ENCODE measurements around the gene RYR3. TPM values are rescaled to one million over a fixed set of nuclear protein-coding genes. Genes with fewer than 3 reads are reported as not detected.

The RYR3 gene
- total RNA-seq, 1 experiment from 2014 or later = under 0.01 TPM

GRCh38 chr15:33700695-33701303 lies 390.0 kb downstream of the RYR3 start:
- peak; percentile 69 for DNase-seq (ENCODE audit: low read depth)

- DNase-seq (ENCODE audit: low read depth) = no peak
These were observed 390.5 kb downstream of the RYR3 start for GRCh38 chr15:33701304-33701696.

GRCh38 chr15:33706173-33706572 lies 395.4 kb downstream of the RYR3 start:
- DNase-seq (ENCODE audit: low read depth) = no peak

- no peak for DNase-seq (ENCODE audit: low read depth)
These were observed 400.0 kb downstream of the RYR3 start for GRCh38 chr15:33710748-33711147.

GRCh38 chr15:33716025-33716424 lies 405.3 kb downstream of the RYR3 start:
- DNase-seq (ENCODE audit: low read depth) = no peak

GRCh38 chr15:33720952-33721351 lies 410.2 kb downstream of the RYR3 start:
- DNase-seq (ENCODE audit: low read depth) = peak; percentile 72

- peak; percentile 66 for DNase-seq (ENCODE audit: low read depth)
These were observed 411.4 kb downstream of the RYR3 start for GRCh38 chr15:33722005-33722672.

GRCh38 chr15:33722673-33723015 lies 411.9 kb downstream of the RYR3 start:
- DNase-seq (ENCODE audit: low read depth) = no peak

- no peak for DNase-seq (ENCODE audit: low read depth)
These were observed 413.7 kb downstream of the RYR3 start for GRCh38 chr15:33724321-33725036.

GRCh38 chr15:33729653-33730052 lies 418.9 kb downstream of the RYR3 start:
- peak; percentile 21 for DNase-seq (ENCODE audit: low read depth)

GRCh38 chr15:33730815-33731214 lies 420.0 kb downstream of the RYR3 start:
- DNase-seq (ENCODE audit: low read depth) = no peak

- no peak for DNase-seq (ENCODE audit: low read depth)
These were observed 424.4 kb downstream of the RYR3 start for GRCh38 chr15:33735143-33735542.

- DNase-seq (ENCODE audit: low read depth) = peak; percentile 29
These were observed 425.0 kb downstream of the RYR3 start for GRCh38 chr15:33735637-33736247.

GRCh38 chr15:33737687-33738601 lies 427.2 kb downstream of the RYR3 start:
- peak; percentile 32 for DNase-seq (ENCODE audit: low read depth)

GRCh38 chr15:33738941-33739664 lies 428.3 kb downstream of the RYR3 start:
- no peak for DNase-seq (ENCODE audit: low read depth)

GRCh38 chr15:33742306-33742705 lies 431.5 kb downstream of the RYR3 start:
- DNase-seq (ENCODE audit: low read depth) = no peak

- no peak for DNase-seq (ENCODE audit: low read depth)
These were observed 432.0 kb downstream of the RYR3 start for GRCh38 chr15:33742800-33743199.

GRCh38 chr15:33746203-33746602 lies 435.4 kb downstream of the RYR3 start:
- no peak for DNase-seq (ENCODE audit: low read depth)

- no peak for DNase-seq (ENCODE audit: low read depth)
These were observed 442.2 kb downstream of the RYR3 start for GRCh38 chr15:33753012-33753411.

GRCh38 chr15:33754242-33754641 lies 443.5 kb downstream of the RYR3 start:
- no peak for DNase-seq (ENCODE audit: low read depth)

- no peak for DNase-seq (ENCODE audit: low read depth)
These were observed 446.2 kb downstream of the RYR3 start for GRCh38 chr15:33756961-33757360.

Data from RPMI7951 (cell line).